Suppressor macrophage treated with lipopolysaccharide for 4 hours (primary cell): ENCODE measurements around the gene LRFN2.

Source experiments
- DNase-seq: peaks from one replicate; pipeline ENCODE4 v3.0.0-alpha.2; 2020

LRFN2 gene

GRCh38 chr6:40369042-40369441 is 218.1 kb downstream of the LRFN2 start:
- DNase-seq = no peak

DNA sequence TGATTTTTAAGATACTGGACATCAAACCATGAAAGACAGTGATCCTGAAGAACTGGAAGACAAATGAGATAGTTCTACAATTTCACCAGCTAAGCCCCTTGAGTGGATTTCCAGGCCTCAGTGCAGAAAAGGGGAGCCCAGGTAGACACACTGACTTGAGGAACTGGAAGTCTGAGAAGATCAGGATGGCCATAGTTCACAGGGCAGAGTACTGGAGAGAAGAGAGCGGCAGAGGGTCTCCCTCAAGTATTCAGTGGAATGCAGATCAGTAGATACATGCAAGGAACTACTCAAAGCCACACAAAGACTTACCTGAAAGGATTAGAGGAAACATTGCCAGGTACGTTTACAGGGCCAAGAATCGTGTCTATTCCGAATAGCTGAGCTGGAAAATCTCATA is 224.3 kb downstream of the LRFN2 start:
- DNase-seq = no peak

DNA sequence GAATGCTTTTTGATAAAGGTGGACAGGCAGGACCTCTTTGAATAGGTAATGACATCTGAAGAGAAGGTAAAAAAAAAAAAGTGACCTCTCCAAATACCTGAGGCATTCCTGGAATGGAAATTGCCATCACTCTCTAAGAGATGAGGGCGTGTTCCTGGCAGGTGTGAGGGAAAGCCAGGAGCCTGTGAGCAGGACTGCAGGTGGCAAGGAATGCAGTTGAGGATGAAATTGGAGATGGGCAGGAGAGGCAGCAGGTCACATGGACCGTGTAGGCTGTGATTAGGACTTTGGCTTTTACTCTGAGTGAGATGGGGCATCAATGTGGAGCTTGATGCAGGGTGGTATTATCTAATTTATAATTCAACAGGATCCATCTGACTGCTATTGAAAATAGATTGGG is 227.4 kb downstream of the LRFN2 start:
- no peak for DNase-seq

GRCh38 chr6:40358473-40359460 is 228.4 kb downstream of the LRFN2 start:
- no peak for DNase-seq

GRCh38 chr6:40356242-40356910 is 230.8 kb downstream of the LRFN2 start:
- no peak for DNase-seq

- no peak for DNase-seq
These were observed 231.6 kb downstream of the LRFN2 start for GRCh38 chr6:40355532-40355931.

DNA sequence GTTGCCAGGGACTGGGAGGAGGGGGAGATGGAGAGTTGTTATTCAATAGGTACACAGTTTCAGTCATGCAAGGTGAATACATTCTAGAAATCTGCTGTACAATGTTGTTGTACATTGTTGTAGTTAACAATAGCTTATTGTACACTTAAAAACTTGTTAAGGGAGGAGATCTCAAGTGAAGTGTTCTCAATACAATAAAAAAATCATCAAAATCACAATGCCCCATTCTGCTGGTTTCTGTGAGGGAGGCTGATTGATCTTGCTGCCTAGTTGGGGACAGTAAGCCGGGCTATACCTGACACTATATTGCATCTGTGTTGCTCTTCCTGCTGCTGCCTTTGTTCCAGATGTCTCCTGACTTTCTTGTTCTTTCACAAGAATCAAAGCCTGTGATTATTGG is 232.1 kb downstream of the LRFN2 start:
- no peak for DNase-seq

DNA sequence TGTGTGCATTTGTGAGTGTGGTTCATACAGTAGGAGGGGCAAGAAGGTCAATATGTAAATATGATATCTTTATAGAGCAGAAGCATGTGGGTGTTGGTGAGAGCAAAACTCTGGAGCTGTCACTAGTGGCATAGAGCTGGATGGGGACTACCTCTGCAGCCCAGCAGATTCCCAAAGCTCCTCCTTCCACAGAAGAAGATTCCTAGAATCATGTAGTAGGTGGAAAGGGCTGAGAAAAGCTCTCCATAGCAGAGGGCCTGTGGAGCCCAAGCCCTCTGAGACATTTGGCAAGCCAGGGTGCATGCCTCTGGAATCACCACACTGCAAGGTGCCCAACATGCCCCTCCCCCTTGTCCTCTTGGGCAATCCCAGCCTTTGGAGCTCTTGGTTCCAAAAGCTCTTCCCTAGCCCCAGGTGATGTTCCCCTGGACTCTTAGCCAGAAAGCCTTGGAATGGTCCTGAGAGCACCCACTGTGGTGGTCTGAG is 233.2 kb downstream of the LRFN2 start:
- DNase-seq = no peak

DNA sequence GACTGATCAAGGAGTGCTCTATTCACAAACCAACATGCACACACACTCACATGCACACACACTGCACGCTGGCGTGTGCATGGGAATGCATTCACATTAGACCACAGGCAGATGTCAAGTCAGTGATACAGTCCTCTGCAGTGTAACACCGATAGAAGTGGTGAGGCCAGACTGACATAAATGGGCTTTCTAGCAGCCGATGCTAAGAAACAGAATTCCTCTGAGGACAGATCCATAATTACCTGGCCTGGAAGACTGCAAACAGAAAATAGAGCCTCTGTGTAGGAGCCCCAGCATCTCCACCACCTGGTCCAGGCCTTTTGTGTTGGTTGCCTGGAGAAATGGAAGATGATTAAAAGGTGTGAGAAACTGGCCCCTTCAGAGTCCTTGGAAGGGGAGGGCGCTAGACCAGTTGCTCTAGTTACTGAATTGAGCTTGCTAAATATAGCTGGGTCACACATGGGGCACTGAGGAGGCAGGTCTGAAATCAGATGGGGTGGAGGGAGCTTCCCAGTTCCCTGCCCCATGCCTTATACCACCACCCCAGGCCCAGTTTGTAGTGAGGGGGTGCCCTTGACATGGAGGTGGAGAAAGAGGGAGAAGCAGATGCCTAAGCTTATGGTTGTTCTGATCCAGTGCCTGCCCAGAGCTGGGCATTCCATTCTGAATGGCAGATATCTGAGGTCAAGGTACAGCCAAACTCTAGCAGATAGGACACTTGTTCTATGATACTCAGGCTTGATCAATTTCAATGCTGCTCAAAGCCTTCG is 233.8 kb downstream of the LRFN2 start:
- DNase-seq = no peak

DNA sequence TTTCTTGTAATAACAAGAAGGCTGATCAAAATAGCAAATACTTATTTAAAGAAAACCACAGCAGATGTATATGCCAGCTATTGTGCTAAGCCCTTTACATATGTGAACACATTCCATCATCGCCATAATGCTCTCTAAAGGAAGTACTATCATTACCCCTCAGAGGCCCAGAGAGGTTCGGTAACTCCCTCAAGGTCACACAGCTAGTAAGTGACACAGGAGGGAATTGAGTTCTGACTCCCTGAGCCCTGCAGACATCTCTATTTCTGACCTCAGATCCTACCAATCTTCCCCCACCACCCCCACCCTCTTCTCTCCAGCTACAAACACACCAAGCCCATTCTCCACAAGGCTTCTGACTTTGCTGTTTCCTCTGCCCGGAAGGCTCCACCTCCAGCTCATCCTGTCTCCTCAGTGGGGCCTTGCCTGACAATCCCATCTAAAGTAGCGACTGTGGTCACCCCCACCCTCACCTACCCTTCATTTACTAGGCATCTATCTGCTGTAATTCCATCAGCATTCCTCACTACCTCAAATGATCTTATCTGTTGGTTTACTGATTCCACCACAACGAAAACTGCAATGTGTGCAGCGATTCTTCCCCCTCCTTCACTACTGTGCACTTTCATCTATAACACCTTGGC is 234.5 kb downstream of the LRFN2 start:
- no peak for DNase-seq

DNA sequence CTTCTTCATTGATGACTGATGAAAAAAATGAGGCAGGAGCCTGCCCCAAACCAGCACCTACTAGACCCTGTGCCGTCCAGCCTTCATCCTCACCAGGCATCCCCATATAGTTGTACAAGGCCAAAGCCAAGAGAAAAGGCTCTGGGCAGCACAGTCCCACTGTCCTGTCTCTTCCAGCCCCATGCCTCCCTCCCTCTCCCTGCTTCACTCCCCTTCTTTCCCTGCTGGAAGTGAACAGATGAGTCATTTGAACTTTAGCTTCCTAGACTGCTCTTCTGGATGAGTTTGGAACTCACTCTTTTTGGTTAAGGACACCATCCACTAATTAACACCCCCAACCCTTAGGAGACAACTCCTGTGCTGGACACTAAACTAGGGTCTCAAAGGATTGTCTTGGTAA is 235.2 kb downstream of the LRFN2 start:
- DNase-seq = no peak

GRCh38 chr6:40350747-40351217 is 236.4 kb downstream of the LRFN2 start:
- DNase-seq = no peak

DNA sequence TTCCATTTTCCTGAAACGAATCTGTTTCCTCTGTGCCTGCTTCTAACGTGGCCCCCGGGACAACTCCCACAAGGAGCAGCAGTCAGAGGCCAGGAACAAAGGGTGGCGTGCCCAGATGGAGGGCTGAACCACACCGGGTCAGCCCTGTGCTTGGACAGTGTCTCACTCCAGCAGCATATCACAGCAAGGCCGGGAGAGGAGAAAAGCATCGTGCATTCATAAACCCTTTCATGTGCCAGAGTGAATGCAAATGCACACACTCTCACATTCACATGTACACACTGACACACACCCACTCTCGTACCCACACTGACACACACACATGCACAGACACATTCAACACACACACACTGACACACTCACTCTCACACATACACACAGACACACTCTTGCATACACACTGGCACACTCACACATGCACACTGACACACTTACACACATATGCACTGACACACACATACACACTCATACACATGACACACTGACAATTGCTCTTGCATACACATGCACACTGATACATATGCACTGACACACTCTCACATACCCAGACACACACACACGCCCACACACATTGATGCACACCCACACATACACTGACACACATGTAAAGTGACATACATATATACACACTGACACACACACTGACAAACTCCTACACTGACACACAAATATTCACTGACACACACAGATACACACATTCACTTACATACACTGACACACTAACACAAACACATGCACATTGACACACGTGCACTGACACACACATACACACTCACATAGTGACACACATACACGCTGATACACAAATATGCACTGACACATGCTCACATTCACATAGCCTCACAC is 237.0 kb downstream of the LRFN2 start:
- DNase-seq = no peak

GRCh38 chr6:40349123-40349900 is 237.9 kb downstream of the LRFN2 start:
- DNase-seq = no peak

DNA sequence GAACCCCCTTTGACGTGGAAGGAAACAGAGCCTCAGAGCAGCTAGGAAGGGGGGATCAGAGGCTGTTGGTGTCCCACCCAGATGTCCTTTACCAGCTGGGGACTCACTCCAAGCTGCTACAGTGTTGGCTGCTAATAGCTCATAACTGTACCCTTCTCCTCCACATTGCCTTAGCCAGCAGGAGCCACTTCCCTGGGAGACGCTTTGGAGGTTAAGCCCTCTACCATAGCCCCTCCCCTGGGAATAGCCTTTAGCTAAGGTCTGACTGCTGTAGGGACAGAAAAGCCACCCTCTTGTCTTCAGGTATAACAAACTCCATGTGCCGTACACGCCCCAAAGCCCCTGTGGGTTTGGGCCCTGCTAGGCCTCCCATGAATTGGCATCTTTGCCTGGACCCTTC is 238.6 kb downstream of the LRFN2 start:
- DNase-seq = no peak

DNA sequence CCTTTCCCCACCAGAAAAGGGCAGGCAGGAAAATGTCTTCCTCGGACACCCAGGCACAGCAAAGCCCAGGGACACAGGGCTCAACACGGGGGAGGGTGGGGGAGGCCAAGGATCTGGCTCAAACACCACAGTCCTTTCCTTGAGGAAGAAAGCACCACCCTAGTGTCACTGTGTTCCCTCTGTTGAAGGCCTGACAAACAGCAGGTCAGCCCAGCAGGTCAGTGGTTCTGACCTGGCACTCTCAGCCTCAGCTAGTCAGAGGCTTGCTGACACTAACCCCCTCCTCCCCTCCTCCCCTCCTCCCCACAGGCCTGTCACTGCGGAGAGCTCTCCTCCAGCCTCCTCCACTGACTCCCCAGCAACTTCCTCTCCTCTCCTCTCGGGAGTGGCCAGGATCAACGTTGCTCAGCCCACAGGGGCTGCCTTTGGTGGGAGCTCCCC is 239.6 kb downstream of the LRFN2 start:
- no peak for DNase-seq

GRCh38 chr6:40346246-40346645 is 240.9 kb downstream of the LRFN2 start:
- no peak for DNase-seq

DNA sequence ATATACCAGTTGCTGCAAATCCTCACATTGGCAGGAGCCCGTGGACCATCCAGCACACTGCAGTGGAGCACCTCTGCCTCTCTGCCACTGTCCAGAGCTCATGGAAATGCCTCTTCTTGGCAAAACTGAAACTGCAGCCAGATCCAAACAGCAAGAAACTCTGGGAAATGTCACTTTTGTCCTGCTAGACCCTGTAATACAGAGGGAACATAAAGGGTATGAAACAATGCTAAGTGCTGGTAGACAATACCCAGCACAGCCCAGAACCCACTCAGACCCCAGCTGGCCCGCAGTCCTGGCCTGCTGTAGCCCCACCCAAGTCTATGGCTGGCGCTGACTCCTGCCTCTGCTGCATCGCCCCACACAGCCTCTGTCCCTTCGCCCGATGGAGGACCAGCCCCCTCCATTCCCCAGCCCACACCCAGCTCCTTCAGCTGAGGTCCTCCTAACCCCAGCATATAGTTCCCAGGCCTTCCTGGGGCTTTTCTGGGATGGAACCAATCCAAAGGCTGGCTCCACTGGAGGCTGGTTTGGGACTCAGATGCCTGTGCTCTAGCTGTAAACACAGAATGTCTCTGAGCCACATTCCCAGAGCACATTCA is 242.5 kb downstream of the LRFN2 start:
- DNase-seq = no peak

DNA sequence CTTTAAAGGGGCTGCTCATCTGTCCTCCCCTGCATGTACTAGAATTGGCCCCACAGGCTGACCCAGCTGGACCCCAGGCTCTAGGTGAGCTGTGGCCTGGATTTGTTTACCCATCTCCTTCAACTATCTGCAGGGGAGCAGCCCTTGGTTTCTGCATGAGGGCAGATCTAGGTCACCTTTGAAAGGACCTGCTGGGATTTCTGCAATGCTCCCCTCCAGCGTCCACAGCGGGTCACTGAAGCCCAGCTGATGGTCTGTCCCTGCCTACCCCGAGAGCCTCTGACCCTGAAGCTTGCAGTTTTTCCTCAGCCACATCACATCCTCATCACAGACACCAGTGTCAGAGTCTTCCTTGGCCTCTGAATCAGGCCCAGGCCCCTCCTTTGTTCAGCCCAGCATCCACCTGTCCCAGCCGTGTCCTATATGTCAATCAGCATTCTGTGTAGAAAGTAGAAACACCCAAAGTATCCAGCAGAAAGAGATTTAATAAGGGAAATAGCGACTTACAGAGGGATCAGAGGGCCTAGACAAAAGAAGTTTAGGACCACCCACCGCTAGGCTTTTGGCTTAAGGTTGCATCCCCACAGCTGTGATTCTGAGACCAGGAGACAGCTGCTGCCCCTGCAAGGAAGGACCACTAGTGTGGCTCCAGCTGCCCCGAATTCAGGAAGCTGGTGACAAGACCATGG is 243.1 kb downstream of the LRFN2 start:
- no peak for DNase-seq
